ENCODE data around the gene TMEM205.

GRCh38 chr19:11356676-11357550 is 10.8 kb upstream of the TMEM205 start:
- TF ChIP-seq CTCF (IDR thresholded peaks at IDR 0.05; ENCODE audit: insufficient read depth, low read length): no peak
- no peak for TF ChIP-seq GABPA (IDR thresholded peaks at IDR 0.05; ENCODE audit: low read depth)
- TF ChIP-seq POLR2AphosphoS5 (IDR thresholded peaks at IDR 0.05; ENCODE audit: low read depth): no peak
- TF ChIP-seq REST (IDR thresholded peaks at IDR 0.05; ENCODE audit: insufficient replicate concordance, low read depth): no peak

Data from HL-60 (cell line).